GM19438 (cell line): Measurements from ENCODE around the gene MRPL49.
A peak's percentile ranks its signal among the peaks of the same experiment; 100 is the strongest.

Experiments used
- ATAC-seq: cut with Tn5 transposase; IDR thresholded peaks from one replicate; pipeline ENCODE4 v1.9.1; 2021; ENCODE audit warnings: low read depth; ENCODE audit not compliant: unreplicated experiment

The MRPL49 gene

GRCh38 chr11:65102142-65103095 lies 19.7 kb upstream of the MRPL49 start:
- no peak for ATAC-seq

GRCh38 chr11:65103476-65103875 lies 18.6 kb upstream of the MRPL49 start:
- no peak for ATAC-seq

- no peak for ATAC-seq
These were observed 17.5 kb upstream of the MRPL49 start for GRCh38 chr11:65104628-65105027.

DNA sequence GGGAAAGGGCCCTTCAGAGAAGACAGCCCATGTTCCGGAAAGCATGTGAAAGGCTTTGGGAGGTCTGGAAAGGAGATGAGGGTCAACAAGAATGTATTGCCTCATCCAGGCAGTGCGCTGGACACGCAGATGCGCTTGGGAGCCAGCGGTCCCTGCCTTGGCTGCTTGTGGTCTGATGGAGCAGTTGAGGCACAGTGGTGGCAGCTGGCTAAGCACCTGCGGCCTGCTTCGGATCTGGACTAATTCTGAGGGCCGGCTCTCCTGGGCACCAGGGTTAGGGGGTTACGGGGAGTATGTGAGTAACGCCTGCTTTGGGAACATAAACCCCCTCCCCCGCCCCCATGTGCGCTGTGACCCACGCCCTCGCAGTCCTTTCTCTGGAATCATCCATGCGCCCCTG lies 15.0 kb upstream of the MRPL49 start:
- ATAC-seq, result no peak

GRCh38 chr11:65107751-65108468 lies 14.2 kb upstream of the MRPL49 start:
- ATAC-seq, result no peak

DNA sequence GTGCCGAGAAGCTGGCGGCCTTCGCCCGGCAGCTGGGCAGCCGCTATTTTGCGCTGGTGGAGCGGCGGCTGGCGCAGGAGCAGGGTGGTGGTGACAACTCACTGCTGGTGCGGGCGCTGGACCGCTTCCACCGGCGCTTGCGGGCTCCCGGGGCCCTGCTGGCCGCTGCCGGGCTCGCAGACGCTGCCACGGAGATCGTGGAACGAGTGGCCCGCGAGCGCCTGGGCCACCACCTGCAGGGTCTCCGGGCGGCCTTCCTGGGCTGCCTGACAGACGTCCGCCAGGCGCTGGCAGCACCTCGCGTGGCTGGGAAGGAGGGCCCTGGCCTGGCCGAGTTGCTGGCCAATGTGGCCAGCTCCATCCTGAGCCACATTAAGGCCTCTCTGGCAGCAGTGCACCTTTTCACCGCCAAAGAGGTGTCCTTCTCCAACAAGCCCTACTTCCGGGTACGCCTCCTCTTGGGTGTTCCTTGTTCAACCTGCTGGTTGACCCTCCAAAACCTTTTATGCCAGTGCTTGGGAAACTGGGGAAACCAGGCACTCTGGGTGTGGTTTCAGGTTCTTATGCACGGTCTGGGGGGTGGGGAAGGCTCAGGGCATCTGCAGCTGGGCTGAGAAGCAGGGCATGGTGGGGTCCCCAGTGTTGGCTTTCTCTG lies 13.5 kb upstream of the MRPL49 start:
- ATAC-seq, result no peak

DNA sequence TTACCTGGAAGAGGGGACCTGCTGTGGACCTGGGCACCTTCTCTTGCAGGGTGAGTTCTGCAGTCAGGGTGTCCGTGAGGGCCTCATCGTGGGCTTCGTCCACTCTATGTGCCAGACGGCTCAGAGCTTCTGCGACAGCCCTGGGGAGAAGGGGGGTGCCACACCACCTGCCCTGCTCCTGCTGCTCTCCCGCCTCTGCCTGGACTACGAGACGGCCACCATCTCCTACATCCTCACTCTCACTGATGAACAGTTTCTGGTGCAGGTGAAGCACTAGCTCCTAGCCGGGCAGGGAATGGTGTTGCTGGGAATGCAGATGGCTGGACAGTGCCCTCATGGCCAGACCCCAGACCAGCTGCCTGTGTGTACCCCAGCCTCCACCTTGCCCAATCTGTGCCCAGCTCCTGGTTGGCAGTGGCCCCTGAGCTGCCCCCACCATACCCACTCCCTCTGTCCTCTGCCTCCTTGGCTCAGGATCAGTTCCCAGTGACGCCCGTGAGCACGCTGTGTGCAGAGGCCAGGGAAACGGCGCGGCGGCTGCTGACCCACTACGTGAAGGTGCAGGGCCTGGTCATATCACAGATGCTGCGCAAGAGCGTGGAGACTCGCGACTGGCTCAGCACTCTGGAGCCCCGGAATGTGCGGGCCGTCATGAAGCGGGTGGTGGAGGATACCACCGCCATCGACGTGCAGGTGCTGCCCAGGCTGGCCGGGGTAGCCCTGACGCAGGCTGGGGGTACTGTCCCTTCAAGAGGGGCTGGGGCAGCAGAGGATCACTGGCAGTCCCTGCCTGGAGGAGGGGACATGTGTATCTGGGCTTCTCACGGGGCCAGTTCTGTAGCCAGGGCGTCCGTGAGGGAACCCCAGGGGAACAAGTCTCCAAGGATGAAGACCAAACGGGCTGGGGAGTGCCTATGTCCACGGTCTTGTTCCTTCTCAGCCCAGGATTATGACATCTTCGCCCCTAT lies 12.6 kb upstream of the MRPL49 start:
- ATAC-seq, result no peak

DNA sequence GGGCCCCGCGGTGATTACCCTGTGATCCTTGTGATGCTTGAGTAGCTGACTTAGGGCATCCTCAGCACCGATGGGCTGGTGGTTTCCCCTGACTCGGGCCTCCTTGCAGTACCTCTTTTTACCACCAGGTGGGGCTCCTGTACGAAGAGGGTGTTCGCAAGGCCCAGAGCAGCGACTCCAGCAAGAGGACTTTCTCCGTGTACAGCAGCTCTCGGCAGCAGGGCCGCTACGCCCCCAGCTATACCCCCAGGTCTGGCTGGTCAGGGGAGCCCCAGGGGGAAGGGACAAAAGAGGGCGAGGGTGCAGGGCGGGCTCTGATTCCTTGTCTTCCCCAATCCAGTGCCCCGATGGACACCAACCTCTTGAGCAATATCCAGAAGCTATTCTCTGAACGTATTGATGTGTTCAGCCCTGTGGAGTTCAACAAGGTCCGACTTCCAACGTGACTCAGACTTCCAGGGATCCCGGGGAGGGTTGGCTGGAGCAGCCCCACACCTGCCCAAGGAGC lies 11.7 kb upstream of the MRPL49 start:
- no peak for ATAC-seq

DNA sequence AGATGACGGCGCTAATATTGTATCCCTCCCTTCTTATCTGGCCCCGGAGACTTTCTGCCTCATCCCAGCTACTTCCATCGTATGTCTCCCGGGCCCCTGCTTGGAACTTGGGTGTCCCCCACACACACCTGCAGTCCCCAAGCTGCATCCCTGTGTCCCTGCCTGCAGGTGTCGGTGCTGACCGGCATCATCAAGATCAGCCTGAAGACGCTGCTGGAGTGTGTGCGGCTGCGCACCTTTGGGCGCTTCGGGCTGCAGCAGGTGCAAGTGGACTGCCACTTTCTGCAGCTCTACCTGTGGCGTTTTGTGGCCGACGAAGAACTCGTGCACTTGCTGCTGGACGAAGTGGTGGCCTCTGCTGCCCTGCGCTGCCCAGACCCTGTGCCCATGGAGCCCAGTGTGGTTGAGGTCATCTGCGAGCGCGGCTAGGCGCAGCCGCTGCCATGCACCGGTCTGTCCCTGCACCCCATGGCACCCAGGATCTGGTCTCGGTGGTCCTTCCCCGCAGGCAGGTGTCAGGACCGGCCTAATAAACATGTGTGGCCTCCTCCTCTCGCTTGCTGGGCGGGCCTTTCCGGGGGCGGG lies 10.9 kb upstream of the MRPL49 start:
- no peak for ATAC-seq

- peak; percentile 54 for ATAC-seq
These were observed 10.2 kb upstream of the MRPL49 start, which contains the start of gene TM7SF2 for GRCh38 chr11:65111744-65112545. TSS of gene TM7SF2 (plus strand) at chr11:65111872. CDS start at chr11:65112016, 144 bp downstream.

DNA sequence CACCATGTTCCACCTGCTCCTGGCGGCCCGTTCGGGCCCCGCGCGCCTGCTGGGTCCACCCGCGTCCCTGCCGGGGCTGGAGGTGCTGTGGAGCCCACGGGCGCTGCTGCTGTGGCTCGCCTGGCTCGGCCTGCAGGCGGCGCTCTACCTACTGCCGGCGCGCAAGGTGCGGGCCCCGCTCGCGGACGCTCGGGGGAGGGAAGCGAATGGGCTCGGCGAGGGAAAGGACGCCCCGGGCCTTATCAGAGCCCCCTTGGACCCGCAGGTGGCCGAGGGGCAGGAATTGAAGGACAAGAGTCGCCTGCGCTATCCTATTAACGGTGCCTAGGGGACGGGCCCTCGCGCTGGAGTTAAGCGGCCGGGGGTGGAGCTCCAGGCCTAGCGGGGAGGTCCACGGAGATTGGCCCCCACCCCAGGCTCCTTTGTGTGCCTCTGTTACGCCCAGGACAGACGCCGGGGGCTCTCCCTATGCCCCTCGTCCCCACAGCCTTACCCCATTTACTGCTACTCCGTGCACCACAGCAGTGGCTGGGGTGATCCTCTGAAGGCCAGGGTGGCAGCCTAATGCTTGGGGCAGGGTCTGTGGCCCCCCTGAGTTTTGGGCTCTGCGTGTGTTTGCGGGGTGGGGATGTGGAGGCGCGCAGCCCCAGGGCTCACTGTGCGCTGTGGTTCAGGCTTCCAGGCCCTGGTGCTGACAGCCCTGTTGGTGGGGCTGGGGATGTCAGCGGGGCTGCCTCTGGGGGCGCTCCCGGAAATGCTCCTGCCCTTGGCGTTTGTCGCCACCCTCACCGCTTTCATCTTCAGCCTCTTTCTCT lies 9.4 kb upstream of the MRPL49 start:
- no peak for ATAC-seq

GRCh38 chr11:65113361-65113756 lies 8.8 kb upstream of the MRPL49 start:
- no peak for ATAC-seq

- no peak for ATAC-seq
These were observed 8.3 kb upstream of the MRPL49 start for GRCh38 chr11:65113839-65114238.

DNA sequence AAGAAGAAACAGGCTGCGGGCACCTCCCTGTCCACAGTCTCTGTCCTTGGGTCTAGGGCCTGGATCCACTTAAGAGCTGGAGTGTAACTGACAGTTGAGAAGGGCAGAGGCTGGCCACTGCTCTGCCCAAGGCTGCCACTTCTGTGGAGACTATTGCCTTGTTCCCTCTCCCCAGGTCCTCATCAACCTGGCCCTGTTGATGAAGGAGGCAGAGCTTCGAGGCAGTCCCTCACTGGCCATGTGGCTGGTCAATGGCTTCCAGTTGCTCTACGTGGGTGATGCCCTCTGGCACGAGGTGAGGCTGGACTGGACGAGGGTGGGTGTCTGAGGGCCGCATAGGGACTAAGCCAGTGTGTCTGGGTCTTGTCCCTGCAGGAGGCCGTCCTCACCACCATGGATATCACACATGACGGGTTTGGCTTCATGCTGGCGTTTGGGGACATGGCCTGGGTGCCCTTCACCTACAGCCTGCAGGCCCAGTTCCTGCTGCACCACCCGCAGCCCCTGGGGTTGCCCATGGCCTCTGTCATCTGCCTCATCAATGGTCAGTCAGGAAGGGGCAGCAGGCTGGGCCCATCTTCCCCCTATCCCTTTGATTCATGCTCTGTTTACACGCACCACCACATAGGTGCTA lies 7.5 kb upstream of the MRPL49 start:
- no peak for ATAC-seq

- ATAC-seq, result no peak
These were observed 6.6 kb upstream of the MRPL49 start for GRCh38 chr11:65115361-65116082.

DNA sequence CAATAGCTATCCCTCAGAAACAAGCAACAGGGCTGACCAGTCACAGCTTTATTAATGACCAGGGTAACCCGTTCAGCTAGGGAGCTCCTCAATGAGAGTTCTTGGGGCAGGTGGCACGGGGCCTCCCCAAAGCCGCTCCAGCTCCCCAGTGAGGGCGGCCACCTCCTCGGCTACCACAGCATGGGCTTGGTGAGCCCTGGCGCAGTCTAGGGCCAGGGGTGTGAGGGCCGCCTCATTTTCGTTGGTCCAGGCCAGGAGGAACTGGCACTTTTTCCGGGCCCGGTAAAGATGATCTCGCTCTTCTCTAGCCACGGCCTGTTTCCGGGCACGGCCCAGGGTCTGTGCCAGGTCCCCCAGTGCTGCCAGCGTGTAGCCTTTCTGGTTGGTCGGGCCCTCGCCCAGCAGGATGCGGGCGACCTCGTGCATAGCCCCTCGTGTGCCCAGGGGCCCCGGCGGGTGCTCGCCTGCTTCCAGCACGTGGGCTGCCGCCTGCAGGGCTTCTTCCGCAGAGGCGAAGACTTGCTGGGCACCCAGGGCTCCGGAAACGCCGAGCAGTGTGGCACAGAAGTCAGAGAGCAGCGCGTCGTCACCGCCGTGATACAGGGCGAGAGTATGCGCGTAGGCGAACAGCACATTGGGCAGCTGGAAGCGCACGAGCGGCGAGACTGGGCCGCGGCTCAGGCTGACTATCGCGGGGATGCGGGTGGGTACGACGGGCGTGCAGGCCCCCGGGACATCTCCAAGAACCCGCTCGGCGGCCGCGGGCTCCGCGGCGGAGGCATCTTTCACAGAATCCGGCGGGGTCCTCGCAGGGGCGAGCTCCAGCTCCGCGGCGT lies 5.5 kb upstream of the MRPL49 start:
- no peak for ATAC-seq
